BE2C (cell line): ENCODE results near the gene ANXA4.

Experiments
- DNase-seq: peaks from one replicate; pipeline ENCODE4 v3.0.0-alpha.2; 2020
- H3K27me3 ChIP-seq: fragments of 250-450 bp; sonication (Bioruptor Pico); 2 replicates; pipeline ENCODE4 v1.5.1; 2020; ENCODE audit warnings: mild to moderate bottlenecking
- H3K36me3 ChIP-seq: fragments of 250-450 bp; sonication (Bioruptor Pico); 2 replicates; pipeline ENCODE4 v1.5.1; 2020; ENCODE audit warnings: mild to moderate bottlenecking
- H3K4me1 ChIP-seq: fragments of 250-450 bp; sonication (Bioruptor Pico); 2 replicates; pipeline ENCODE4 v1.5.1; 2020
- H3K4me3 ChIP-seq: 2 replicates; pipeline ENCODE4 v1.5.1; 2011; ENCODE audit warnings: low read depth, low read length
- H3K9me3 ChIP-seq: fragments of 250-450 bp; sonication (Bioruptor Pico); 2 replicates; pipeline ENCODE4 v1.5.1; 2020
- CTCF ChIP-seq: IDR thresholded peaks from 2 replicates; pipeline ENCODE4 v1.5.1; 2012; ENCODE audit warnings: mild to moderate bottlenecking, low read depth, low read length

The ANXA4 gene

GRCh38 chr2:69784228-69784627, 42.3 kb downstream of the ANXA4 start:
- TF ChIP-seq CTCF, result no peak
- H3K4me1 ChIP-seq, result no peaks in the 10 kb centered on the region
- no peaks in the 10 kb centered on the region for H3K36me3 ChIP-seq
- no peaks in the 10 kb centered on the region for H3K9me3 ChIP-seq
- H3K27me3 ChIP-seq, result no peaks in the 10 kb centered on the region
- H3K4me3 ChIP-seq, result no peak overlapping the region
- no peak for DNase-seq

GRCh38 chr2:69785358-69785757, 43.4 kb downstream of the ANXA4 start:
- Histone ChIP-seq H3K4me3 (no peak overlapping the region), H3K9me3 (no peaks in the 10 kb centered on the region), H3K4me1 (no peaks in the 10 kb centered on the region), H3K27me3 (no peaks in the 10 kb centered on the region), H3K36me3 (no peaks in the 10 kb centered on the region)
- TF ChIP-seq CTCF, result no peak
- no peak for DNase-seq

DNA sequence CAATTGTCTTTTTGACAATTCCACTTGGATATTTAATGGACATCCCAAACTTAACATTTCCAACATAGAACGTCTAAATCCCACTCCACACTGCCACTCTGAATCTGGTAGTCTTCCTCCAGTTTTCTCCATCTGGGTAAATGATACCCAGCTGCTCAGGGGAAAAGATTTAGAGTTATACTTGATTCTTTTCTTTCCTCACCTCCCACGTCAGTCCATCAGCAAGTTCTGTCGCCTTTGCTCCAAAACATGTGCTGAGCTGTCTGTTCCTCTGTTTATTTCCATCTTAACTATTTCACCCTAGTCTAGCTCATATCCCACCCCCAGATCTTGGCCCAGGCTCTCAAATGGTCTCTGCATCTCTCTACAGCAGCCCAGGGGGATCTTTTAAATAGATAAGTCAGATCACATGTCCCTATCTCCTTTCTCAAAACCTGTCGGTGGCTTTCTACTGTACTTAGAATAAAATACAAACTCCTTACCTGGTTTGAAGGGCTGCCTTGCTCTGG, 44.2 kb downstream of the ANXA4 start:
- no peak overlapping the region for H3K4me3 ChIP-seq
- DNase-seq, result no peak
- no peaks in the 10 kb centered on the region for H3K4me1 ChIP-seq
- no peaks in the 10 kb centered on the region for H3K36me3 ChIP-seq
- no peaks in the 10 kb centered on the region for H3K9me3 ChIP-seq
- TF ChIP-seq CTCF, result no peak
- no peaks in the 10 kb centered on the region for H3K27me3 ChIP-seq

GRCh38 chr2:69789175-69789721, 47.3 kb downstream of the ANXA4 start:
- no peak for DNase-seq
- no peak for TF ChIP-seq CTCF
- Histone ChIP-seq H3K4me3 (no peak overlapping the region), H3K36me3 (no peaks in the 10 kb centered on the region), H3K27me3 (no peaks in the 10 kb centered on the region), H3K4me1 (no peaks in the 10 kb centered on the region), H3K9me3 (no peaks in the 10 kb centered on the region)

DNA sequence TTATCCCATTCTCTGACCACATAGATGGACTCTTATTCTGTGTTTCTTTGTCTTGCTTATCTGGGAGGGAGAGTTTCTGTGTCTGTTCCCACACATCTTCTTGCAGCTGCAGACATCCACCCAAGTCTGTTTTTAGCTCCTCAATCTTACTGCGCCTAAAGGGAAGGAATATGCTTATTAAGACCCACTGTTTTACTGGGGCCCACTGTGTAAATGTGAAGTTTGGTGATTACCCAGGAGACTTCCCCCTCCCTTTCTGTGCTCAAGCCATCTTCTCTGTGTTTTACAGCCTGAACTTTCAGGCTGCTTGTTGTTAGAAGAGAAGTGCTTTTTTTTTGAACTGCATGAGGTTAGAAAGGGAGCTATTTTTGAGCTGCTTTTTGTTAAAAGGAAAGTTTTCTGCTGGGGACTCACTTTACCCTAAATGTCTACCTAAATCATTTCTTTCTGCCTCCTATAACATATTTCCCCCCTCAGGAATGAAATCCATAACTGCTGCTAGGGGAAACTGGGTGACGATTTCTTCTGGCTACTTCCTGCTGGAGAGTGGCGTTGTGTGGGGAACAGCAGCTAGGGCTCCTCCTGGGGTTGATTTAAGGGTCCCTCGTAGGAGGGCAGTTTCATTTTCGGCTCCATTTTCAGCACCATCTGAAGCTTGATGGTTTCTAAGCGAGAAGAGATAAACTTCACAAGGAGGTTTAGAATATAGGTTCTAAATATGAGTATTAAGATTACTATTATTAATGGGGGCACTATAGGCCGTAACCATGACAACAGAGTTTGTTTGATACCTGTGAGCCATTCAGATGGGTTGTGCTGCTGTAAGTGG, 48.1 kb downstream of the ANXA4 start:
- no peaks in the 10 kb centered on the region for H3K4me1 ChIP-seq
- no peaks in the 10 kb centered on the region for H3K36me3 ChIP-seq
- no peaks in the 10 kb centered on the region for H3K27me3 ChIP-seq
- no peak for TF ChIP-seq CTCF
- no peaks in the 10 kb centered on the region for H3K9me3 ChIP-seq
- DNase-seq, result no peak
- no peak overlapping the region for H3K4me3 ChIP-seq

- no peak for TF ChIP-seq CTCF
- Histone ChIP-seq H3K36me3 (no peaks in the 10 kb centered on the region), H3K4me3 (no peak overlapping the region), H3K9me3 (no peaks in the 10 kb centered on the region), H3K27me3 (no peaks in the 10 kb centered on the region), H3K4me1 (no peaks in the 10 kb centered on the region)
- DNase-seq, result no peak
These were observed 48.6 kb downstream of the ANXA4 start for GRCh38 chr2:69790601-69790959.
